ENCODE measurements around the gene GPAM. TPM values are rescaled to one million over a fixed set of nuclear protein-coding genes. Genes with fewer than 3 reads are reported as not detected.
"Not testable (repeated sequence)": the region's sequence is repeated elsewhere in the genome, so short reads cannot be mapped to it uniquely, and the experiment has no call there.

Gene GPAM, protein sequence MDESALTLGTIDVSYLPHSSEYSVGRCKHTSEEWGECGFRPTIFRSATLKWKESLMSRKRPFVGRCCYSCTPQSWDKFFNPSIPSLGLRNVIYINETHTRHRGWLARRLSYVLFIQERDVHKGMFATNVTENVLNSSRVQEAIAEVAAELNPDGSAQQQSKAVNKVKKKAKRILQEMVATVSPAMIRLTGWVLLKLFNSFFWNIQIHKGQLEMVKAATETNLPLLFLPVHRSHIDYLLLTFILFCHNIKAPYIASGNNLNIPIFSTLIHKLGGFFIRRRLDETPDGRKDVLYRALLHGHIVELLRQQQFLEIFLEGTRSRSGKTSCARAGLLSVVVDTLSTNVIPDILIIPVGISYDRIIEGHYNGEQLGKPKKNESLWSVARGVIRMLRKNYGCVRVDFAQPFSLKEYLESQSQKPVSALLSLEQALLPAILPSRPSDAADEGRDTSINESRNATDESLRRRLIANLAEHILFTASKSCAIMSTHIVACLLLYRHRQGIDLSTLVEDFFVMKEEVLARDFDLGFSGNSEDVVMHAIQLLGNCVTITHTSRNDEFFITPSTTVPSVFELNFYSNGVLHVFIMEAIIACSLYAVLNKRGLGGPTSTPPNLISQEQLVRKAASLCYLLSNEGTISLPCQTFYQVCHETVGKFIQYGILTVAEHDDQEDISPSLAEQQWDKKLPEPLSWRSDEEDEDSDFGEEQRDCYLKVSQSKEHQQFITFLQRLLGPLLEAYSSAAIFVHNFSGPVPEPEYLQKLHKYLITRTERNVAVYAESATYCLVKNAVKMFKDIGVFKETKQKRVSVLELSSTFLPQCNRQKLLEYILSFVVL
- total RNA-seq, result 100 to 1,000 TPM; 137 to 343 TPM
- long read RNA-seq, full-length matches to known transcripts, result 2 of 12 reads
- long read RNA-seq, partial matches to known transcripts, result 4 of 12 reads
- long read RNA-seq, other reads (novel, unspliced or antisense), result 6 of 12 reads

DNA sequence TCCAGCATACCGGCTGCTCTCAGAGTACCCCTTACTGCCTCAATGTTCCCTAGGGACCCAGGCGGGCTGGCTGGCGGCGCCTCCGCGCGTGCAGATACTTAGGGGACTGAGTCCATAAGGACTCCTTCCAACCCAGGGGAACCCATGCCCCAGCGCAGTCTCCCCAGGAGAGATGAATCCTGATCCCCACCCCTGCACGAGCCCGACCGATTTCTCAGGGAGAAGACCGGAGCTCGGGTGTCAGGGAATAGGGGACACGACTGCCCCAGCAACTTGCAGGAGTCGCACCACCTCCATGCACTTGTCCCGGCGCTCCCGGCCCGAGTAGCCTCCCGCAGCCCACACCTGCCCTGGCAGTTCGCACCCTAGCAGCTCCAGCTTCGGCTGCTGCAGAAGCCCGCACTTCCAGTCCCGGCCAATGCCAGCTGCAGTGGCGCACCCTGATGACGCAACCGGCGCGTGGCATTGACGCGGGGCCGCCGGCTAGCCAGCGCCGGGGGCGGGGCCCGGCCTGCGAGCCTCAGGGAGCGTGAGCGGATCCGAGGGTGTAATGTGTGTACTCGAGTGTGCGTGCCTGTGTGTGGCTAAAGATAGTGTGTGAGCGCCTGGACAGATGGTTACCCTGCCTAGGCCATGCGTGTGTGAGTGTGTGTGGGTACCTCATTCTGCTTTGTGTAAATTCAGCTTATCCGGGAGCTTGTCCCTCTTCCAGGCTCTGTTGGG, at the start of gene GPAM:
GPAM (minus strand) TSS at position 437 of the 723 bp plus-strand sequence. CDS start 1,981 bp downstream, outside the sequence.
- intact Hi-C loops (cut with DNase I), result loop anchor here in 1 of 2 donors (5.0 kb wide), 1 partner anchor 124 kb away; no protein-coding TSS in a partner anchor
- ATAC-seq (peak; percentile 95 to 99), DNase-seq (peak; percentile 95)

DNA sequence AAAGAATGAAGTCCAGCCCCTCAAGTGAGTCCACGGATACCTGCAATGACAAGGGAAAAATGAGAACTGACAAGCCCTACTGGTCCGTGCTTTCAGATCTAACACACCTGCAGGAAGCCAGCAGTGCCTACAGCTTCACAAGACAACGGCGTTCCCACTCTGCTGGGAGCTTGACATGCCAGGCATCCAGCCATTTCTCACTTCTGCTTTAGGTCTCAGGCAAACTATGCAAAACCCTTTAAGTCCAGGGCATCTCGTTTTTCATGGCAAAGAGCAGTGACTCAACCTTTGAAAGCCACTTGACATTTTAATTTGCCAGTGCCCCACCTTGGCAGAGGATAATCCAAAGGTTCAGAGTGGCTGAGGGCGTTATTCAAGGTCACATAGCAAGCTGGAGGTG, 49.1 kb upstream of the GPAM start:
- DNase-seq (no peak), ATAC-seq (no peak)
- intact Hi-C loops (cut with DNase I), result no loop called here

DNA sequence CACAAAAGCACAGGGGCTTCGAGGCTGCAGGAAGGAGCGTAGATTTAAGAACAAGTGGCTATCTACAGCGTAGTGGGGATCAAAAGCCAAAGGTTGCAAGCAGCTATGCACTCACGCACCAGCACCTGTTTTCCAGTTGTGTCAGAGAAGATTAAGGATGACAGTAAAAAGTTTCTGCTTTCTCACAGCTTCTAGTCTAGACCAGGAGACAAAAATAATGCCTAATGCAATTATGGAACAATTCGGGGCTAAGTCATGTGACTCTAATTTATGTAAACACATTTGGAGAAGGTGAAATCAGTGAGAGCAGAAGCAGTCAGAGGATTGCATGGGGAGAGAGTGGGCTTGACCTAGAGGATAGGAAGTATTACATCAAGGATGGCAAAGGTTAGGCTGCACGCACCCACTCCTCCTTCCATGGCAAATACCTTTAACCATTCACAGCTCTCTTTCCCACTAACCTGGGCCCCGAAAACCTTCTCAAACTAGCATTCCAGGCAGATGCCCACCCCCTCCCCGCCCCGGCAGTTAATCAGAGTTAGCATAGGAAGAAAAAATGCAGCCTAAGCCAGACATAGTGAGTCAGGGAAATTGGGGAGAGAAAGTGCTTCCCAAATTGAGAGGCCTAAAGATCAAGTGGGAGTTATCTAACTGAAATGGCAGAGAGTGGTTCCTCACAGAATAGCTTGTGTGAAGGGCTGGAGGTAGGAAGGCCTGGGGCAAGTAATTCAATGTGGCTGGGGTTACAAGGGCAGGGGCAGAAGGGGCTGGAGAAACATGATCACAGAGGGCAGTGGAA, 48.2 kb upstream of the GPAM start:
- DNase-seq (no peak), ATAC-seq (no peak)
- intact Hi-C loops (cut with DNase I), result no loop called here

DNA sequence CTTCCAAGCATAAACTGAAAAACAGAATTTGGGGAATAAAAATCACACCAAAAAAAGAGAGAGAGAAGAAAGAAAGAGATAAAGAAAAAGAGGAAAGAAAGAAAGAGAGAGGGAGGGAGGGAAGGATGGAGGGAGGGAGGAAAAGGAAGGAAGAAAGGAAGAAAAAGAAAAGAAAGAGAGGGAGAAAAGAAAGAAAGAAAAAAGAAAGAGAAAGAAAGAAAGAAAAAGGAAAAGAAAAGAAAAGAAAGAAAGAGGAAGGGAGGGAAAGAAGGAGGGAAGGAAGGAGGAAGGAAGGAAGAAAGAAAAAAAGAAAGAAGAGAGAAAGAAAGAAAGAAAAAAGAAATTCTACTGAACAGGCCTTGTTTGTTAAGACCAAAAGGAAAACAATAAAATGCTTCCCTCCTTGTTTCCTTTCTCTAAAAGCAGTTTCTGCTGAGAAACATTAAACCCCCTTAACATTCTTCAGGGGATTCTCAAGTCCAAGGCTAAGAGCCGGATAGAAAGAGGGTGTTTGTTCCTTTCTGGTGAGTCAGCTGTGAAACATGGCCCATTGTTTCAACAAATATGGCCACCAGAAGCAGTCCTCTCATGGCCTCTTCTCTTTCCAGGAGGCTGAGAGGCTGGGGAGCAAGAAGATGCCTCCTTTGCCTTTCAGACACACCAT, 46.9 kb upstream of the GPAM start:
- intact Hi-C loops (cut with DNase I), result no loop called here
- DNase-seq, result no peak

DNA sequence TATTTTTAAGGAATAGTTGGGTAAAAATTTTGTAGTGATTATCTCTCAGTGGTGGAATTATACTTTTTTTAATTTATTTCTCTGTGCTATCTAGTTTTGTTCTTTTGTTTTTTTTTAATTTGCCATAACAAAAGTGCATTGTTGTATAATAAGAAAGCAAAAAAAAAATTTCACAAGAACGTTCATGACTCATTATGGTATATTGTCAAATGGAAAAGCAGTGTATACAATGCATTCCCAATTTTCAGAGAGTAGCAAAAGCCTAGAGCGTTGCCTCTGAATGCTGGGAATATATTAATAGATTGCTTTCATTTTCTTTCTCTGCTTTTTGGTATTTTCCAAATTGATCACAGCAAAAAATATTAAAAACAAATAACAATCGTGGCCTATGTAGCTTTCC, 46.3 kb upstream of the GPAM start:
- ATAC-seq, result no peak
- intact Hi-C loops (cut with DNase I), result no loop called here
- DNase-seq, result no peak

More for the DNA sequence above, 46.9 kb upstream of the GPAM start:
- ATAC-seq, result no peak

GRCh38 chr10:112229096-112229495, 45.5 kb upstream of the GPAM start:
- ATAC-seq (no peak), DNase-seq (no peak)
- intact Hi-C loops (cut with DNase I), result no loop called here

- DNase-seq; ATAC-seq; intact Hi-C loops (cut with DNase I): not testable (repeated sequence)
Measured at GRCh38 chr10:112228366-112229088, 45.0 kb upstream of the GPAM start.

- intact Hi-C loops (cut with DNase I), result no loop called here
- DNase-seq, result no peak
- ATAC-seq, result peak in 1 of 2 donors; percentile 89
Measured at GRCh38 chr10:112227331-112227987, 43.9 kb upstream of the GPAM start.

- ATAC-seq (peak in 1 of 2 donors; percentile 13), DNase-seq (no peak)
- intact Hi-C loops (cut with DNase I), result no loop called here
Measured at GRCh38 chr10:112226439-112227248, 43.1 kb upstream of the GPAM start.

DNA sequence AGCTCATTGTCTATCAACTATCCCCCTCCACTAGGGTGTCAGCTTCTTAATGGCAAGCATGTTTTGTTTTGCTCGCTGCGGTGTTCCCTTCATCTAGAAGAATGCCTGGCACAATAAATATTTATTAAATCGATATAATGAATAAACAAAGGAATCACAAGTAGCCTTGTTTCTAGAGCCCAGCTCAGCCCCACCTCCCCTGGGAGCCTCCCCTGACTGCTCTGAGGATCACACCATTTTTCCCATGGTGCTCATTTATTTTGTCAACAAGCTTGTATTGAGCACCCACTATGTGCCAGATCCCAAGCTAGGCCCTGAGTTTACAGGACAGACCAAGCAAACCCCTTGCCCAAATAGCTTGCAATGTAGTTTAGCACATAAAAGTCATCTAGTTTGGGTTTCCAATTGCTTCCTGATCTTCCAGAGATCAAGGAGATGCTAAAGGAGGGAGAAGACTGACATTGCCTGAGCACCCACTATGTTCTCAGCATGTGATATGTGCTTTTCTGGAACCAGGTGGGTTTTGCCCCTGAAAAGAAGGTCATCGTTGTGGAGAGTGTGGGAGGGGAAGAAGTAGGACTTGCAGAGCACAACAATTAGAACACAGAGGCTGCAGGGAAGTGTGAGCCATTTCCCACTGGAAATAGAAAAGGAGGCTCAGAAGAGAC, 42.3 kb upstream of the GPAM start:
- DNase-seq (no peak), ATAC-seq (no peak)
- intact Hi-C loops (cut with DNase I), result no loop called here

DNA sequence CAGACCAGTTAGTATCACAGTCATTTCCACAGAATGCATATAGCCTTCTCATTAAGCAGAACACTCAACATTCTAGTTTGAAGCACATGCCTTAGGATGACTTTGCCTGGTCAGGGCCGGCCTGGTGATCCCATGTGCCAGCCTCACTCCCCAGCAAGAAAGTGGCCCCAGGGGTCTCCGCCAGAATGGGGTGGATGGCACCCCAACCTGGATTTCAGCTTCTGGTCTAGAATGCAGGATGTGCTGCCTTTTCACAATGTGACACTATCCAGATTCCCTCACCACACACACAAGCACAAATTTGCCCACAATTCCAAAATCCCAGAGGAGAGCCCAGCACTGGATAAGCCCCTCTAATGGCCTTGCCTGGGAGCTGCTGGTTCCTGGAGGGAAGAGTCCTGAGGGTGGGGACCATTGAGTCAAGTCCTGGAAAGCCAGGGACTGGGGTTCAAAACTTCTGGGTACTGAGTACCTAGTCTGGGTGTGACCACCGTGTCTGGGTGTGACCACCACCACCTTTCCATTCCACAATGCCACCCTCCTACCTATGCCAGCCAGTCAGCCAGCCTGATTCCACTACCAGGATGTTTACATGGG, 41.5 kb upstream of the GPAM start:
- intact Hi-C loops (cut with DNase I), result no loop called here
- DNase-seq, result no peak
- no peak for ATAC-seq

DNA sequence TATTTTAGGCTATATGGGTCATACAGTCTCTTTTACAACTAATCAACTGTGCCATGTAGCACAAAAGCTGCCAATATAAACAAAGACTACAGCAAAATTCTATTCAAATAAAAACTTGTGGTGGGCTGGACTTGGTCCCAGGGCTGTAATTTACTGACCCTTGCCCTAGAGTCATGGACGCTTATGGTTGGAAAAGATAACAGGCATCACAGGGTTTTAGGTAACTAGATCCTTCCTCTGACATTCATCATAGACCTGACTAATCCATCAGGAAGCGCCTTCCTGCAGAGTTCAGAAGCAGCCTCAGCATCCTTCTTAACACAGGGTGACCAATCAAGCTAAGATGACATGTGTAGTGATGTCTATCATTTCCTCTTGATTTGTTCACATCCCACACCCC, 40.2 kb upstream of the GPAM start:
- intact Hi-C loops (cut with DNase I), result no loop called here
- DNase-seq (no peak), ATAC-seq (no peak)

GRCh38 chr10:112222799-112223198, 39.2 kb upstream of the GPAM start:
- intact Hi-C loops (cut with DNase I), result no loop called here
- ATAC-seq (no peak), DNase-seq (no peak)

- intact Hi-C loops (cut with DNase I), result no loop called here
- DNase-seq (no peak), ATAC-seq (no peak)
Measured at GRCh38 chr10:112221545-112221944, 38.0 kb upstream of the GPAM start.

DNA sequence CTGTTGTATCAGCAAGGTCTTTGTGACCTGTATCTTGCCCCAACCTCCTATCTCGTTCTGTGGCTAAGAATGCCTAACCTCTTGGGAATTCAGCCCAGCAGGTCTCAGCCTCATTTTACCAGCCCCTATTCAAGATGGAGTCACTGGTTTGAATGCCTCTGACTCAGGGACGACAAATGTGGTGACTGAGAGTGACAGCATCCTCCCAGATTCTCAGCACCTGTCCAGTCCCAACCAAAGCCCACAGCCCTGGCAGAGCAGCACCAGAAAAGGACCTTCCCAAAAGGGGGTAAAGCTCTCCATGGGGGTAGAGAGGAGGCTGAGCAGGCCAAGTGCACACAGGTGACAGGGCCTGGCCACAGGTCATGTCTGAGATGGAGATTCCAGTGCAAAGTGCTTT, 35.4 kb upstream of the GPAM start:
- intact Hi-C loops (cut with DNase I), result no loop called here
- ATAC-seq (no peak), DNase-seq (no peak)
